ENCODE measurements around the gene ZNF48.

DNA sequence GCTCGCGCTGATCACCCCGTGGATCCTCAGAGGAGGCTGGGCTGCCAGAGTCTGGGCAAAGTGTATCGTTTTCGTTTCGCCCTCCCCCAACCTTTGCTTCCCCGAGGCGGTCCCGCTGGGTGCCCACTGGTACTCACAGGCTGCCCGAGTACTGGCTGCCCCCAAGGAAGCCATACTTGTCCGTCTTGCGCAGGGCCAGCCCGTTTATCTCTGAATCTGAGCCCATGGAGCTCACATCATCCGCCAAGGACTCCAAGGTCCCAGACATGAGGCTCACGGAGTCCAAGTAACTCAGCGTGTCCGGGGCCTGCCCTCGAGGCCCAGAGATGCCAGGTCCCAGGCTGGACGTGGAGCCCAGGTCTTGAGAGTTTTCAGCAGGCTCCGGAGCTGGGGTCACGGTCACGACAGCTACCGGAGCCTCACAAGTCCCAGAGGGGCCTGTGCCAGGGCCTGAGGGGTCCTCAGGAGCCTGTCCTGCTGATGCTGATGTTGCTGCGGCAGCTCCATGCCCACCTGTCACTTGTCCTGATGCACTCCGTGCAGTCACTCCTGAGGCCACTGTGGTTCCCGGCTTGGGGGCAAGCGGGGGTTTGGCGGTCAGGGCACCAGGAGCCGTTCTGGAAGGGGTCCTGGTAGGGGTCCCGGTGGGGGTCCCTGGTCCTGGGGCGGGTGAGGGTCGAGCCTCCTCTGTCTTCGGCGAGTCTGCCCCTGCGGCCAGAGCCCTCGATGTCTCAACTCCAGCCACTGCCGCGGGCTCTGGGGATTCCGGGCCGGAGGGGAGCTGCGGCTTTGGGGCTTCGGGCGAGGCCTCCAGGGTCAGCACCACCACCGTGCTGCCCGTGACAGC, 25.9 kb upstream of the ZNF48 start:
- TF ChIP-seq, protein P1, sequence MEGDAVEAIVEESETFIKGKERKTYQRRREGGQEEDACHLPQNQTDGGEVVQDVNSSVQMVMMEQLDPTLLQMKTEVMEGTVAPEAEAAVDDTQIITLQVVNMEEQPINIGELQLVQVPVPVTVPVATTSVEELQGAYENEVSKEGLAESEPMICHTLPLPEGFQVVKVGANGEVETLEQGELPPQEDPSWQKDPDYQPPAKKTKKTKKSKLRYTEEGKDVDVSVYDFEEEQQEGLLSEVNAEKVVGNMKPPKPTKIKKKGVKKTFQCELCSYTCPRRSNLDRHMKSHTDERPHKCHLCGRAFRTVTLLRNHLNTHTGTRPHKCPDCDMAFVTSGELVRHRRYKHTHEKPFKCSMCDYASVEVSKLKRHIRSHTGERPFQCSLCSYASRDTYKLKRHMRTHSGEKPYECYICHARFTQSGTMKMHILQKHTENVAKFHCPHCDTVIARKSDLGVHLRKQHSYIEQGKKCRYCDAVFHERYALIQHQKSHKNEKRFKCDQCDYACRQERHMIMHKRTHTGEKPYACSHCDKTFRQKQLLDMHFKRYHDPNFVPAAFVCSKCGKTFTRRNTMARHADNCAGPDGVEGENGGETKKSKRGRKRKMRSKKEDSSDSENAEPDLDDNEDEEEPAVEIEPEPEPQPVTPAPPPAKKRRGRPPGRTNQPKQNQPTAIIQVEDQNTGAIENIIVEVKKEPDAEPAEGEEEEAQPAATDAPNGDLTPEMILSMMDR (IDR thresholded peaks at IDR 0.05) = no peak
- no peak for TF ChIP-seq EZH2 (IDR thresholded peaks at IDR 0.05; ENCODE audit: borderline replicate concordance, insufficient read depth, low read depth, low read length, poor library complexity, severe bottlenecking)
